HG03135 (cell line): ENCODE measurements around the gene SGO2.
"Not testable (repeated sequence)": the region's sequence is repeated elsewhere in the genome, so short reads cannot be mapped to it uniquely, and the experiment has no call there.

Source experiments
- ATAC-seq: cut with Tn5 transposase; IDR thresholded peaks from one replicate; pipeline ENCODE4 v1.9.1; 2021; ENCODE audit warnings: mild to moderate bottlenecking, moderate library complexity; ENCODE audit not compliant: unreplicated experiment

Gene SGO2

DNA sequence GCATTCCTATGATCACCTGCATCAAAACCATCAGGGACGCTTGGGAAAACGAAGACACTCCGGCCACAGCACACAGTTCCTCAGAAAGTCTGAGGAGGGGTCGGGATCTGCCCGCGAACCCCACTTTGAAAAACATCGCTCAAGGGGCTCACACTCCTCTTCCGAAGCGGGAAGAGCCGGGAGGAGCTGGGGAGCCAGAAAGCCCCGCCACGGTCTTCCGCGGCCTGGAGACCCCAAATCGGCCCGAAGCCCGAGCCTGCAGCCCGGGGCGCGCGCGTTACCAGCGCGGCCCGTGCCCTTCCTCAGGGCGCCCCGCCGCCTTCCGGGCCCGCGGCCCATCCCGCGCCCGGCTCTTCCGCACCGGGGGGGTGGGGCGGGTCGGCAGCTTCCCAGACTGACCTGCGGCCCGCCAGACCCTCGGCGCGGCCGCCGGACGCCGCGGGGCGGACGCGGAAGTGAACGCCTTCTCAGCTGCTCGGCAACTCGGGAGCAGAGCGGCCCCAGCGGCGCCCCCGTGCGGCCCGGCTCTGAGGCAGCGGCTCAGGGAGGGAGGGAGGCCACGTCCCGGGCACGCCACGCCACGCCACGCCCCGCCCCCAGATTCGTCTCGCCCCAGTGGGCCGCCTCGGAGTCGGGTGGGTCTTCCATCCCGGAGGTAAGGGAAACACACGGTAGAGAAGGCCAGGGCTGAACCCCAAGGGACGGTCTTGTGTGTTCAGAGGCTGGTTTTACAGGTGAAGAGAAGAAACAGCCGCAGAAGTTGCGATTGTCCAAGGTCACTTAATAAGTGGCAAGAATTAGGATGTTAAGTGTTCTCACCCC, 16.2 kb upstream of the SGO2 start, which contains the start of gene KCTD18:
Gene KCTD18, minus strand, starts transcription at position 457 of the 822 bp plus-strand sequence. CDS start 3,052 bp downstream, outside the sequence.
- ATAC-seq, result peak; percentile 98

DNA sequence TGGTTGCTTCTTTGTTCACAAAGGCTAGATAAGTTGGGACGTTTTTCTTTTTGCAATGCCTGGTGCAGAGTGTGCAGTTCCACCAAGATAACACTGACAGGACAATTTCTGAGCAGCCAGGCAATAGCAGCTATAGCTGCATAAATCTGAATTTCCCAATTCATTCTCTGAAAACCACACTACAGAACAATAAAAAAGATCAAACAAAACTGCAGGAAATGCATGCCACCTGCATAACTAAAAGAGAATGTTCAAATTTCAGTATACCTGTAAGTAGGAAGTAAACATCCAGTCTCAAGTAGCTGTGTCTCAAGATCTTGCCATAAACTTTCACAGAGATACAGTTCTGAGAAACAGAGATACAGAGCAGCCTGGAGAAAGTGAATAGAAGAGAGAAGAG, 10.9 kb upstream of the SGO2 start:
- no peak for ATAC-seq

DNA sequence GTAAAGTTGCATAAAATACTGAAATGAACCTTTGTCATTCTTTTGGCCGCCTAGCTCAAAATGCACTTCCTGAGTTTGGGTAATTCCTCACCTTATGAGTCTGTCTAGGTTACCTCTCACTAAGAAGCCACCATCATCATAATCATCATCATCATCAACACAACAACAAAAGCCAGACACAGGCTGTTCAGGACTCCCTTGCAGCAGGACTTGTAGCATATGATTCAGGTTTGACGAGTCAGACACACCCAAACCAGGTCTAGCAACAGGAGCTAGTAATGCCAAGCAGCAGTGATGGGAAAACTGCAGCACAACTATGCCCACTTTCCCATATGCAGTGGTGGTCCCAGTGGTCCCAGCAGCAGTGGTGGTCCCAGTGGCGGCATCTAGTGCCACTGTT, 2.8 kb upstream of the SGO2 start:
- ATAC-seq, result no peak

DNA sequence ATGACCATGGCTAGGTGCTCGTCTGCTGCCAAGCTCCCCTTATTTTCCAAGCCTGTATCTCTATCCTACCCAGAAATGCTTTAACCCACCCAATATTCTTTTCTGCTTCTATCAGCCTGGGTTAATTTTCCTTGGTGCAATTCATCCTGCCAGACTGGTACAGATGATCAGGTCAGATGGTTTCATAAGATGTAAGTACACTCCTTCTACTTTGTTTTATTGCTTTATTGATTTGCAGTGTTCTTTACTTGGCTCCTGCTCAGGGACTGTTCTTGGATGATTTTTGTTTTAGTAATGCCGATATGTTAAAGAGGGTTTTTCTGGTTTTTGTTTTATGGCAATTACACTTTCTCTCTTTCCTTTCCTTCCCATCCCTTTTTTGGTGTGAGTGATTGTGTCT, 2.4 kb upstream of the SGO2 start:
- ATAC-seq, result no peak

DNA sequence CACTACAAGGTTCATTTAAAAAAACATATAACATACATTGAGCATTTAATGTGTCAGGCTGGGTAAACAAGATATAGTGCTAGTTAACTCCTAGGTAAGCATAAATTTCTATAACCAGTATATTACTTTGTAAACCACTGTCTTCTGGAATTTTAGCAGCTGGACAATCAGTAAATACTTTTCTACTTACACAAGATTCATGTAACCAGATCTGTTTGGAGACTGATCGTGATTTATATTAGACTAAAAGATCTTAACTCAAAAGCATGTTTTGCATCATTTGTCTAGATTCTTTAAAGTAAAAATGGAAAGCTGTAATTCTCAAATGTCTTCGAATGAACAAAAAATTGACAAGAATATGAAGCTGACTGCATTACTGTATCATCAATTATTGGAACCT, 941 bp upstream of the SGO2 start:
- no peak for ATAC-seq

DNA sequence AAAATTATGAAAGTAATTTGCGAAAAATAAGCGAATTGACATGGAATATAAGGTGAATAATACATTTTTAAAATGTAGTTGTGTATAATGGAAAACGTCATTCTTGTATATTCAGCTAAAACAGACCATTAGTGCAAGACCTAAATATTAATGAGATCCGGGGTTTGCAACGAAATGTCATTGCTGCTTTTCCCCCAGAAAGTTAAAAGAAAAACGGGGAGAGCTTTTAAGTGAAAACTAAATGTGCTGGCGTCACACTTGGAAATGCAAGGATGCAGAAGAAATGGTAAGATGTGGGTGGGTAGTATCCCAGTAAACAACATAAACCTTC, 491 bp upstream of the SGO2 start:
- no peak for ATAC-seq

DNA sequence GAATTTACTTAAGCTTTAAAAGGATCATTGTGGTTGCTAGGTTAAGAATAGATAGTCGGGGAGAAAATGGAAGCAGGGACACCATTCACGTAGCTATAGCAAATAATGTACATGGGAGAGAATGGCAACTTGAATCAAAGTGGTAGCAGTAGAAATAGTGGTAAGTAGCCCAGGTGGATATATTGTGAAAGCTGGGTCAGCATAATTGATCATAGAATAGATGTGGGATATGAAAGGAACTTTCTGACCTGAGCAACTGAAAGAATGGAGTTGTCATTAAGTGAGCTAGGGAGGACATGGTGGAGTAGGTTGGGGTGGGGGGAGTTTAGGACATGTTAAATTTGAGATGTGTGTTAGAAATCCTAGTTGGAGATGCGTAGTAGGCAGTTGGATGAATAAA, 2.2 kb downstream of the SGO2 start:
- ATAC-seq, result no peak

DNA sequence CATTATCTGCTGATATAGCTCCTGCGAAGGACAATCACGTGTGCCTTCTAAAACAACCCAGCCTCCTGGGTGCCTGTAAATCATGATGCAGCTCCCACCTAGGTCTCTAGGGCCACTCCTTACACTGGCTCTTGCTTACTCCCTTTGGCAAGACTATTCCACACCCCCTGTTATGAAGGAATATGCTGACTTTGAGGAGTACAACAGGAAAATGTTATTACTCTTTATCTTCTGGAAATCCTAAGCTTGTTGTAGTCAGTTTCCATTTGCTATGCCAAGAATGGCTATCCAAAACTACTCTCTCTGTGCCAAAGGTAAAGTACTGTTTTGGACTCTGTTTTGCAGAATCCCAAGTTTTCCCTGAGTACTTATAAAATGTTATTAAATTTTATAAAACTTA, 7.7 kb downstream of the SGO2 start:
- no peak for ATAC-seq

DNA sequence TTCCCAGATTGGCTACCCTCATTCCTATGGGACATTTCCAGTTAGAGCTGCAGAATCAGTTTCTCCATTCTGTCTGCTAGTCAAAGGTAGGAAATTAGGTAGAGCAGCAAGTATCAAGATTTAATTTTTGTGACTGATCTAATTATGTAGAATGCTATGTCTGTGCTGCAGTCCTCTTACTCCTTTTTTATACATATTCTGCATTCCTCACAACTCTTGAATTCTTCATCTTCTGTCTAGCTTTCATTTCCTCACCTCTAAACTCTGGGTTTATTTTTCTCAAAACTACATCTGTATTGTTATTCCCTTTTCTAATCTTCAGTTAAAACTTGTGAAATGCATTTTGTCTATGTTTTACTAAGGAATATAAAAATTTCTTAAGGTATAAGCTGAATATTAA, 8.6 kb downstream of the SGO2 start:
- ATAC-seq, result no peak

DNA sequence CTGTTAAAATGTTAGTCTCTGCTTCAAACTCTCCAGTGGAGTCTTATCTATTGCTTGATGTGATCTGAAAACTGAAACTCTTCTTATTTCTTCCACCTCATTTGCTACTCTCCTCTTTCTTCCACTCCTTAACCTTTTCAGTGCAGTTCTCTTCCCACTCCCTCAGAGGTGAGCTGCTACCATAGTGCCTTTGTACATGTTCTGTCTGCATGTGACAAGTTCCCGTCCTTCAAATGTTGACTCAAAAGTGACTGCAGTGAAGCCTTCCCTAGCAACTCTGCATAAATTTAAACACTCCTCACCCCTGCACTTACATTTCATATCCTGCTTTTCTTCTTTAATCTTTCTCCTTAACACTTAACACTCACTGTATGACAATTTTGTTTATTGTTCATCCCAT, 12.1 kb downstream of the SGO2 start:
- no peak for ATAC-seq

DNA sequence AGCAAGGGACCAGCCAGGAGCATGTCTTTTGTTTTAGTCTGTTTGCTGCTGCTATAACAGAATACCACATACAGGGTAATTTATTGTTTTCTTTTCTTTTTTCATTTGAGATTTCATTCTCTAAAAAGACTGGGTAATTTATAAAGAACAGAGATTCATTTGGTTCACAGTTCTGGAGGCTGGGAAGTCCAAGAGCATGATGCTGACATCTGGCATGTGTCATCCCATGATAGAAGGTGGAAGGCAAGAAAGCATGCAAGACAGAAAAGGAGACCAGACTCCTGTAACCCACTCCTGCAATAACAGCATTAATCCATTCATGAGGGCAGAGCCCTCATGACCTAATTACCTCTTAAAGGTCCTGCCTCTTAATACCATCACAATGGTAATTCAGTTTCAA, 14.8 kb downstream of the SGO2 start:
- ATAC-seq, result no peak

DNA sequence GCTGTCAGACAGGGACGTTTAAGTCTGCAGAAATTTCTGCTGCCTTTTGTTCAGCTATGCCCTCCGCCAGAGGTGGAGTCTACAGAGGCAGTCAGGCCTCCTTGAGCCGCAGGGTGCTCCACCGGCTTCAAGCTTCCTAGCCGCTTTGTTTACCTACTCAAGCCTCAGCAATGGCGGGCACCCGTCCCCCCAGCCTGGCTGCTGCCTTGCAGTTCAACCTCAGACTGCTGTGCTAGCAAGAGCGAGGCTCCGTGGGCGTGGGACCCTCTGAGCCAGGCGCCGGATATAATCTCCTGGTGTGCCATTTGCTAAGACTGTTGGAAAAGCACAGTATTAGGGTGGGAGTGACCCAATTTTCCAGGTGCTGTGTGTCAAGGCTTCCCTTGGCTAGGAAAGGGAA, 40.6 kb downstream of the SGO2 start:
- ATAC-seq, result not testable (repeated sequence)

DNA sequence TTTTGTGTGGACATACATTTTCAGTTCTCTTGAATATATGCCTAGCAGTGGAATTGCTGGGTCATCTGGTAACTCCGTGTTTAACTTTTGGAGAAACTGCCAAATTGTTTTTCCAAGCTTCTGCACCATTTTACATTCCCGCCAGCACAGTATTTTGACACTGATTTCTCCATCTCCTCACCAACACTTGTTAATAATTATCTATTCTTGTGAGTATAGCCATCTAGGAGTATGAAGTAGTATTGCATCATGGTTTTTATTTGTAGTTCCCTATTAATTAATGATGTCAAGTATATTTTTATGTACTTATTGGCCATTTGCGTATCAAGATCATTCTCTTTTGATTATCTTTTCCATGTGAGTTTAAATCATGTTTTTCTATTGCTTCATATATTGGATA, 41.9 kb downstream of the SGO2 start:
- ATAC-seq, result no peak

DNA sequence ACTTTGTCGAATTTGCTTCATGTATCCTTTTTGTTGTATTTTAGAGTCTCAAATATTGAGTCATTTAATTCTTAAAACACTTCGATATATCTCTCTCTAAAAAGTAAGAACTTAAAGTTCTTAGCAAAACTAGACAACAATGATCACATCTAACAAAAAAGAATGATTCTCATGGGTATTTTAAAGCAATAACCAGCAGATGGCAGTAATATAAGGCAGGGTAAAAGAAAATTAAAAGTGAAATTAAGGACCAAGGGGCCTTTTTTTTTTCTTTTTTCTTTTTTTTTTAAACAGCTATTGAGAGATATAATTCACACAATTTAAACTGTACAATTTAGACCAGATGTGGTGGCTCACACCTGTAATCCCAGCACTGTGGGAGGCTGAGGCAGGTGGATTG, 50.0 kb downstream of the SGO2 start:
- no peak for ATAC-seq

DNA sequence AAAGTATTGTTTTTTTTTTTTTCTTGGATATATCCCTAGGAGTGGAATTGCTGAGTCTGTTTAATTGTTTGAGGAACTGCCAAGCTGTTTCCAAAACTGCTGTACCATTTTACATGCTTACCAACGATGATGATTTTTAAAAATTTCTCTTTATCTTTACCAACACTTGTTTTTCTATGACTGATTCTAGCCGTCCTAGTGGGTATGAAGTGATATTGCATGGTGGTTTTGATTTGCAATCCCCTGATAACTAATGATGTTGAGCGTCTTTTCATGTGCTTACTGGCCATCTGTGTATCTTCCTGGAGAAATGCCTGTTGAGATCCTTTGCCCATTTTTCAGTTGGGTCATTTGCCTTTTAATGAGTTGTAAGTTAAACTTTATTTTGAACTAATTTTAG, 51.0 kb downstream of the SGO2 start:
- ATAC-seq, result no peak

DNA sequence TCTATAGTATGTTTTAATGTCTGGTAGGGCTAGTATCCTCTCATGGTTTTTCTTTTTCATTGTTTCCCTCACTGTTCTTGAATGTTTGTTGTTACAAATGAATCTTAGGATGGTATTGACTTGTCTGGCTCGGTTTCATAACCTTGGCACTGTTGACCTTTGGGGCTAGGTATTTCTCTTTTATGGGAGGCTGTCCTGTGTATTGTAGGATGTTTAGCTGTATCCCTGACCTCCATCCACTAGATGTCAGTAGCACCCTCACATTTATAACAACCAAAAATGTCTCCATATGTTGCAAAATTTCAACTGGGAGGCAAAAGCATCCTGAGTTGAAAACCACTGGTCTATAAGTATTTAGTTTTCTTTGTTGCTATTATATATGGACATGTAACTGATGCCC, 52.8 kb downstream of the SGO2 start:
- ATAC-seq, result no peak

DNA sequence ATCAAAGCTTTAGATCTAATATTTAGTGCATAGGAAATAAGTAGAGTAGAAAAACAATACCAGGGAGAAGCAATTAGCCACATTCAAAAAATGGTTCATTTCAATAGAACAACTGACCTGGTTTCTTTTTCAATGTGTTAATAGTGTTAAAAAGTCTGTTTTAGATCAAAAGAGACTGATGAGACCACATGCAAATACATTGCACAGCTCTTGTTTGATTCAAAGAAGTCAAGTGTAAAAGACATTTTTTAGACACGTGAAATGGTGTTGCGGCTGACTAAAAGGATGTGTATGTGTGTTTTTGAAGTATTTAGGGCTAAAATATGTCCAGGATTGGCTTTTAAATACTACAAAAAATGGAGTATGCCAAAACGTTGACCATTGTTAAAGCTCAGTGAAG, 58.6 kb downstream of the SGO2 start:
- ATAC-seq, result no peak

DNA sequence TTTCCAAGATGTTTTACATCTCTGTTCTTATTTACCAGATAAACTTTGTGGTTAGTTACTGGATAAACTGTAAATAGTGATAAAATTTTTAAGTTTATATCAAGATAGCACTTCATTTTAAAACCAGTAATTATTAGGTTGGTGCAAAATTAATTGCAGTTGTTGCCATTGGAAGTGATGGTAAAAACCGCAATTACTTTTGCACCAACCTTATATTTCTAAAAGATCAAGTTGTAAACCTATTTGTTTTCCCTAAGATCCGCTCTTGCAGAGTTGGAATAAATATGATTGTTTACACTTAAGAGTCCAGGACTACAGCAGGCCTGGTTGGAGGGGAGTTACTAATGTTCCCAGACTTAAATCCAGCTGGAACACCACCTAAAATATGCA, 59.3 kb downstream of the SGO2 start:
- ATAC-seq, result no peak

DNA sequence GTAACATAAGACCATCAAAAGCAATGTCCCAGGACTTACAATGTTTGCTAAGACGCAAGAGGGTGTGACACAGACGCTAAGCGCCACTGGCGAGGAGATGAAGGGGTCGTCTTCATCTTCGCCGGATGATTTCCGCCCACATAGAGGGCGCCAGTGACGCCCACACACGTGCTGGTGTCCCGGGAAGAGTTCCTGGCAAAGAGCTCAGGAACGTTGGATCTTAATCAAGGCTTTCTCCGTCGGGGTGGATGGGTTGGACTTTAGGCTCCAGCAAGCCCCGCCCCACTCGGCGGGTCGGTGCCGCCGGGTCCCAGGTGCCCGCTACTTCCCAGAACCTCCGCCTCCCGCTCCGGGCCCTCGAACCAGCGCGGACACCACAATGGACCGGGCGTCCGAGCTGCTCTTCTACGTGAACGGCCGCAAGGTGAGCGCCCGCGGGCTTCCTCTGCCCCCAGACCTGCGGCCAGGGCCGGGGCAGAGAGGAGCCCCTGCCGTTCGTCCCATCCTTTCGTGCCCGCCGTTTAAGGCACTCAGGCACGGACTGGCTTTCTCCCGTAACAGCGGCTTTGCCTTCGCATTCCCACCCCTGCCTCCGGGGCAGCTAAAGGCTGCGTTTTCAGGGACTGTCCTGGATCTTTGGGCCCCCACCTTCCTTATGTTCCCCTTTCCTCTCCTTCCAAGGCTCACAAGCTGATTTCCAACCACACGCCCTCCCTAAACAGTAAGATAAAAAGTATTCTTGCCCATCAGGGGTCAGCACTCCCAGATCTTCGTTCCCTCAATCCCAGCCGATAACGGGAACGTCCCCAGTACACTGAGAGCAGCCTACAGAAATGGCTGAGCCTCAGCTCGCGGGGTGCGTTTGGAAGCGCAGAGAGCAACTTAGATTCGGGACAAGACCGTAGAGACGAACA, 60.0 kb downstream of the SGO2 start, which contains the start of gene AOX1:
Gene AOX1, plus strand, starts transcription at position 285 of the 914 bp plus-strand sequence. Its CDS starts 95 bp downstream, at position 380.
- ATAC-seq, result no peak

DNA sequence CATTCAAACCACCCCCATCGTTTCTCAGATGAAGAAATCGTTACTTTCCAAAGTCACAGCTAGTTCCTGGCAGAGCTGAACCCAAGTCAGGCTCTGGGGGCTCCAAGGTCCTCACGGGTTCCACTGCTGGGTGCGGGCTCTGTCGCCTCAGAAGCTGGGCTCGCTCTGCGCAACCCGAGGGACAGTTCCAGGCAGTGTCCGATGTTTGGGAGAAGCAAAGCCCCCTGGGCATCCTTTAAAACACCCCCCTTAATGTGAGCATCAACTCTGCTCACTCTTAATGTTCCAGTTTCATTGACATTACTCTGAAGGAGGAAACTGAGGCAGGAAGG, 60.6 kb downstream of the SGO2 start:
- no peak for ATAC-seq

DNA sequence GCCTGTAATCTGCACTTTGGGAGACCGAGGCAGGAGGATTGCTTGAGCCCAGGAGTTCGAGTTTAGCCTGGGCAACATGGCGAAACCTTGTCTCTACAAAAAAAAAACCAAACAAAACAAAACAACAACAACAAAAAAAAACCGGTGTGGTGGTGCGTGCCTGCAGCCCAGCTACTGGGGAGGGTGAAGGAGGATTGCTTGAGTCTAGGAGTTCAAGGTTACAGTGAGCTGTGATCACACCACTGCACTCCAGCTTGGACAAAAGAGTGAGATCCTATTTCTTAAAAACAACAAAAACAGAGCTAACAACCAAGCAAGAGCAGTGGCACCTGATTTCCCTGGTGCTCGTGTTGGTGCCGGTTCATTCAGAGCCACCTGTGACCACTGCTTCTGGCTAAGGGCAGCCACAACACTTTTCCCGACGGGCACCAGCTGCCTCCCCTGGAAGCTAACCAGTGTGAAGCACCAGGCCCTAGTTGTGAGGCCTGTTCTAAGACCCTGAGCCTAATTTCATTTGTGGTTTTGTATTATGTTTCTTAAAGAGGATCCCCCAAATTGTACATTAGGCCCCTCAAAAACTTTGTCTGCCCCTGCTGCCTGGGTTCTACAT, 61.1 kb downstream of the SGO2 start:
- ATAC-seq, result no peak
